HCEC 1CT (cell line): ENCODE data around the gene ANTXR2.
A peak's percentile ranks its signal among the peaks of the same experiment; 100 is the strongest.
"Not testable (repeated sequence)": the region's sequence is repeated elsewhere in the genome, so short reads cannot be mapped to it uniquely, and the experiment has no call there.

Experiments used
- DNase-seq: peaks from one replicate; pipeline ENCODE4 v3.0.0-alpha.2; 2017

ANTXR2 gene

DNA sequence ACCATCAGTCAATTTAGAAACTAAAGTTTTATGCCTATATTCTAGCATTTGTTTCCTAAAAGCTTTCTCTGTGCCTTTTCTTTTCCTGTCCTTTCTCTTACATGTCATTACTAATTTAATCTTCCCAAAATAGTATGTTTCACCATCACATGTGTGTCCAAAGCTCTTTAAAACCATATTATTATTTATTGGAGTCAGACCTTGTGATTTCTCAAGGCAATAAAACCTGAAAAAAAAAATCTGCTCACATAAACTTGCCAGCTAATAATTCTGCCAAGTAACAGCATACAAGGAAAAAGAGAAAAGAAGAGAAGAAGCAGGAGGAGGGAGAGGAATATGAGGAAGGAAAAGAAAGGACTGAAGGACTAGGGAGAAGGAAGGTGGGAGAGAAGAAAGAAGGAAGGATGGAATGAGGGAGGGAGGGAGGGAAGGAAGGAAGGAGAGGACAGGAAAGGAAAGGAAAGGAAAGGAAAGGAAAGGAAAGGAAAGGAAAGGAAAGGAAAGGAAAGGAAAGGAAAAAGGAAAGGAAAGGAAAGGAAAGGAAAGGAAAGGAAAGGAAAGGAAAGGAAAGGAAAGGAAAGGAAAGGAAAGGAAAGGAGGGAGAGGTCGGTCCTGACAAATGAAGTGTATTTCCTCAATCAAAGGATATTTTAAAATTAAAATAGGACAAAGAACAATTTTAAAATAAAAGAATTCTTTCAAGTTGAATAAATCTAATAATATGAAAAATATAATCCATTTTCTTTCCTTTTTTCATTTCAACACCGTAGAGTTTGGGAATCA, 57.4 kb downstream of the ANTXR2 start:
- no peak for DNase-seq

DNA sequence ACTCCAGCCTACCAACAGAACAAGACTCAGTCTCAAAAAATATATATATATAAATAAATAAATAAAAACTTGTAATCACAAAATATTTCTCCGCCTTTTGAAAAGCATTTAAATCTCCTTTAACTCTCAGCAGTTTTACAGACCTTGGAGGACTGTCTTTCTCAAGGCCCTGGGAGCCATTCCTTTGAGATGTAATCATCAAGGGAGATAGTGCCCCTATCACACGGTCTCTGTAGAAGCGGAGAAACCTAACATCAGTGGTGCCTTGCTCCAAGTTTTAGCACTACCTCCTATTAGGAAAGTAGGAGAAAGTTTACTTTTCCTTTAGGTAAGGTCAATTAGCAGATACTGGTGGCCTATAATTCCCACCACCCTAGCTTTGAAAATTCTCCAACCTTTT, 58.5 kb downstream of the ANTXR2 start:
- DNase-seq = no peak

DNA sequence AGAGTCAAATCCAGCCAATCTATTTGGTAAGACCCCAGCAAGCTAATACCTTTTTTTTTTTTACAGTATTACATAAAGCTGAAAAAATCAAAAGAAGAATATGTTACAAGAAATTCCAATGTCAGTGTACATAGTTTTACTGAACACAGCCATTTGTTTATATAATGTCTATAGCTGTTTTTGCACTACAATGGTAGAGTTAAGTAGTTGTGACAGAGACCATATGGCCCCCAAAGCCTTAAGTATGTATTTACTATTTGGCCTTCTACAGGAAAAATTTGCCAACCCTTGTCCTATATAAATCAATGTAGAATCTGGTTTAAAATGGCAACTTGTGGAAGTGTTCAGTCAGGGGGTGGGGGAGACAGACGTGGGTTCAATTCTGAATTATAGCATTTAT, 60.7 kb downstream of the ANTXR2 start:
- DNase-seq = no peak

DNA sequence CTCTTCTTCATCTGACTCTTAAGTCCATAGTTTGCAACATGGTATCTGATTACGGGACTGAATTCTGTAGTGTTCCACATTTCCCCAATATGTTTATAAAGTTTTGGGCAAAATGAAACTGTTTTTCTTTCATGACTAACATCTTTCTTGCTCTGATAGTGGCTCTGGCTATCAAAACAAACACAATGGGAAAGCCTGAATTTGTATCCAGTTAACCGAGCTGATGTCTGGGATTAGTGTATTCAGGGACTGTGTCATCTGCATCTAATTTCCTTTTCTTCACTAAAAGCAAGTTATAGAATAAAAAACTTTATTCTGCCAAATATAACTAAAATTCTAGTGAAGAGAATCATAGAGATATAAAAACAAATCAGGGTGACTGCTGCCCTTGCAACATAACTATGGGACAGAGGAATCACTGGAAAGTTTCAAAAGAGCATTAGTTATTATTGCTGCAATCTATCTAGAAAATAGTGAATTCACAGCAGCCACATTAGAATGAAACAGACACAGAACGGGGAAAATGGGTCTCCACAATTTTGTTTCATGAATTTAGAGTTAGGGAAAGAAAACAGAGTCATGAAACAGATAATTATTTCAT, 61.3 kb downstream of the ANTXR2 start:
- peak; percentile 50 for DNase-seq

DNA sequence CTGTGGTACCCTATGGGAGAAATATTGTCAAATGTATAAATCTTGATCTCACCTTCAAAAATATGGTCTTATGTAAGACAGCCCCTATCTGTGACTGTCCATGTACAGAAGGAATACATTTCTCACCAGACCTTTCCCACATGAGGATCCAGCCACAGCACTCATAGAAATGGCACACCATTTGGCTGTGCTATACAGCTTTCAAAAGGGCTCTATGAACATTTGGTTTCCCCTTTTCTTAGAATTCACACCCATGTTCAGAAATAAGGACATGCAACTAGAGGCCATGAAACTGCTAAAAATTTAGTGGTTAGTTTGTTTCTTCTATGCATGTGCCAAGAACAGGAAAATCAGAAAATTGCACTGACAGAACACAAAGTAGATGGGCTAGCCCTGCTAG, 62.7 kb downstream of the ANTXR2 start:
- no peak for DNase-seq

DNA sequence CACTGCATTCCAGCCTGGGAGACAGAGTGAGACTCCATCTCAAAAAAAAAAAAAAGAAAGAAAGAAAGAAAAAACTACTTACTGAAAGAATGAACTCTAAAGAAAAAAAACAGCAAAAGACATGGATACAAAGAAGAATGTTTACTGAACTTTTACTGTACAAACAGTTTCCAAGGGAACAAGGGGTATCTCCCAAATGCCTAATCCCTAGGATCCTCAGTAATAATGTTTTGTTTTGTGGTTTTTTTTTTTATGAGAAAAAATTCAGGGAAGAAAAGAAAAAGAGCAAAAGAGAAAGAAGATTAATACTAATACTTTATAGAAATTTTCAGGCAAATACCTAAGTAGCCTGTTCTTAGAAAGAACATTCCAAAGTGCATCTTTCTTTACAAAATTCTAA, 63.2 kb downstream of the ANTXR2 start:
- DNase-seq = no peak

DNA sequence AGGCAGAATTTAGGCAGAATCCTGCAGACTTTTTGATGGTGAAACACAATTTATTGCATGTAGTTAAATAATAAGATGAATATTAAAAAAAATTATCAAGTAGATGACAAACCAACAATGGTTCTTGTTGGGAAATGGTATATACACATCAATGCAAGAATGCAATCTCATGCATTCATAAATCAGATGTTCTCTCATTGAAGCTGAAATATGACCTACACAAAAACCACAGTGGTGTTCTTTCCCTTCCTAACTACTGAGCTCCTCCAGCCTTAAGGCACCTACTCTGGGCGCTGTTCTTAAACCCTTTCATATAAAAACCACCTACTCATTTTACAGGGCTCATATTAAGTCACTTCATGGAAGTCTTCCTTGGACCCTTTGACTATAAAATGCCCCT, 64.1 kb downstream of the ANTXR2 start:
- DNase-seq = no peak

DNA sequence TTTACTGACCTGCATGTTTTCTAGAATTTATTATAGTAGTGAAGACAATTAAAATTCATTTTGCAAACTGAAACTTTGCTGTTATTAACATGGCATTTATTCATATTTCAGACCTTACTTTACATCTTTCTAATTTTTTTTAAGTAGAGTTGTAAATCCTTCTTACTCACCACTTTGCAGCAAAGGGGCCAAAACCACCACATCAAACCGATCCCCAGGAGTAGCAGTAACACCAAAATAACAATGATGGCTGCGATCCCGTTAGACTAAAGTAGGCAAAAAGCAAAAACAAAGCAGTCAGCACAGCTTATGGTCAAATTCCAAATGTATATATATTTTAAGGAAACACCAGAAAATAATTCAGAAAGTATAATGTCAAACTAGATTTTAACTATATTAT, 64.7 kb downstream of the ANTXR2 start:
- DNase-seq = no peak

DNA sequence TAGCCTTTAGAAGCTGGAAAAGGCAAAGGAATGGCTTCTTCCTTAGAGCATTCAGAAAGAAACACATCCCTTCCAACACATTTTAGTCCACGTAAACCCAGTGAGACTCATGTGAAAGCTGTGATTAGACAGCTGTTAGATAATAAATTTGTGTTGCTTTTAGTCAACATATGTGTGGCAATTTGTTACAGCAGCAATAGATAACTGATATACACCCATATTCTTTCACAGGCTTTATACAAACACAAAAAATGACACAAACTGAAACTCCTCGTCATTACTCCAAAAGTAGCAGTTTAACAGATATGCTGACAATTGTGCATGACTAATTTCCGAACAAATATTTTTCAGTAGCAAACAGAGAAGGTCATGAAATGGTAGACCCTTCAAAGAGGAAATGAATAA, 65.3 kb downstream of the ANTXR2 start:
- no peak for DNase-seq

DNA sequence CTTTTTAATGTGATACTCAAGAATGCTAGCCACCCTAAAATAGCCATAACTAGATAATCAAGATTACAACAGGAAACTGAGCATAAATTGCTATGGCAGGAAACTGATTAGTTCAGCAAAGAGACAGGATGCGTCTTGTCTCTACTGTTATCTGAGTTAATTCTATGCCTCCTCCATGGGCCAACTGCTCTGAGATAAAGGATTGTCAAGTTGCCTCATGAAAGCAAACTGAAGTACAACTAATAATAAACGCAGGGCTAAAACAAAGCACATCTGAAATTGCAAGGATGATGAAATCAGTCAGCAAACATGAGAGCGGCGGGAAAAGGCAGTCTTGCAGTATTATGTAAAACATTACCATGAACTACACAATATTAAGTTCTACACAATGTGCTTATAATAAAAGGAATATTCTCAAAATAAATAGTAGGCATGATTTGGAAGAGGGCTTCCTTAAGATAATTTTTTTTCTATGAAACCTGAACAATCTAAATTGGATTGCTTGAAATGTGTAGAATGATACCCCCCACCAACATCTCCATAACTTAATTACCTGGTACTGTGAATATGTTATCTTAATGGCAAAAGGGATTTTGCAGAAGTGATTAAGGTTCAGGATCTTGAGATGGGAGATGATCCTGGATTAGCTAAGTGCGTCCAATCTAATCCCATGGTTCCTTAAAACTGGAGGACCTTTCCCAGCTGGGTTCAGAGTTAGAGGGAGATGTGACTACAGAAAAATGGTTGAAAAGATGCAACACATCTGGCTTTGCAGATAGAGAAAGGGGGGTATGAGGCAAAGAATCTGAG, 65.9 kb downstream of the ANTXR2 start:
- no peak for DNase-seq

DNA sequence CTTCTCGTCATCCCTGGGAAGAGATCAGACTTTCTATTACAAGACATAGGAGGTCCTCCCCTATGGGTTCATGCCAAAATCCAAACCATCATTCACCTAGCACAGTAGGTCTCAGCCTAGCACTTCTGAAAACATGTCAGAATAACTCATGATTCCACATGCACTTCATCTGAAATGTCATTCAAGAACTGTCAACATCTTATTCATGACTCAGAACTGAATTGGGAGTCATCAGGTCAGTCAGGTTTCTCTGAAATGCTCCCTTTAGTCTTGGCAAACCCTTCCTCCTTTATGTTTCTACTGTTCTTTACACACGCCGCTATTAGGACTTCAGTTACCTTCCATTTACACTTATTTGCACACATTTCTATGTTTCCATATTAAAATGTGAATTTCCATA, 67.2 kb downstream of the ANTXR2 start:
- DNase-seq = peak; percentile 41

DNA sequence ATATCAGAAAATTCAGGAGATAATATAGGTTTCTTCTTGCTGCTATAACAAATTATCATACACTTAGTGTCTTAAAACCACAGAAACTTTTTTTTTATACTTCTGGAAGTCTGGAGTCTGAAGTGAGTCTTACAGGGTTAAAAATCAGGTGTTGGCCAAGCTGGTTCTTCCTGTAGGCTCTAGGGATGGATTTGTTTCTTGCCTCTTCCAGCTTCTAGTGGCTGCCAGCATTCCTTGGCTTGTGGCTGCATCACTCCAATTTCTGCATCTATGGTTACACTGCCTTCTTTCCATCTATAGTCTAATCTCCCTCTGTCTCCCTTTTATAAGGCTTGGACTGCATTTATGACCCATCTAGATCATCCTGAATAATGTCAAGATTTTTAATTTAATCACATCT, 68.7 kb downstream of the ANTXR2 start:
- no peak for DNase-seq

DNA sequence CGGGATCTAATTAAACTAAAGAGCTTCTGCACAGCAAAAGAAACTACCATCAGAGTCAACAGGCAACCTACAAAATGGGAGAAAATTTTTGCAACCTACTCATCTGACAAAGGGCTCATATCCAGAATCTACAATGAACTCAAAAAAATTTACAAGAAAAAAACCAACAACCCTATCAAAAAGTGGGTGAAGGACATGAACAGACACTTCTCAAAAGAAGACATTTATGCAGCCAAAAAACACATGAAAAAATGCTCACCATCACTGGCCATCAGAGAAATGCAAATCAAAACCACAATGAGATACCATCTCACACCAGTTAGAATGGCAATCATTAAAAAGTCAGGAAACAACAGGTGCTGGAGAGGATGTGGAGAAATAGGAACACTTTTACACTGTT, 70.5 kb downstream of the ANTXR2 start:
- not testable (repeated sequence) for DNase-seq

DNA sequence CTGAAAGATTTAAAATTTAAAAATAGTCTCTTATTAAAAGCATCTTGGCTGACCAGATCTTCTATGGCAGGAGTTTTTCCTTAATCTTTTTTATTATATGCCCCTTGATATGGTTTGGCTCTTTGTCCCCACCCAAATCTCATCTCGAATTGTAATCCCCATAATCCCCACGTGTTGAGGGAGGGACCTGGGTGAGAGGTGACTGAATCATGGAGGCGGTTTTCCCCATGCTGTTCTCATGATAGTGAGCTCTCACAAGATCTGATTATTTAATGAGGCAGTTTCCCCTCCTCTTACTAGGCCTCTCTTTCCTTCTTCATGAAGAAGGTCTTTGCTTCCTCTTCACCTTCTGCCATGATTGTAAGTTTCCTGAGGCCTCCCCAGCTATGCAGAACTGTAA, 74.0 kb downstream of the ANTXR2 start:
- not testable (repeated sequence) for DNase-seq

DNA sequence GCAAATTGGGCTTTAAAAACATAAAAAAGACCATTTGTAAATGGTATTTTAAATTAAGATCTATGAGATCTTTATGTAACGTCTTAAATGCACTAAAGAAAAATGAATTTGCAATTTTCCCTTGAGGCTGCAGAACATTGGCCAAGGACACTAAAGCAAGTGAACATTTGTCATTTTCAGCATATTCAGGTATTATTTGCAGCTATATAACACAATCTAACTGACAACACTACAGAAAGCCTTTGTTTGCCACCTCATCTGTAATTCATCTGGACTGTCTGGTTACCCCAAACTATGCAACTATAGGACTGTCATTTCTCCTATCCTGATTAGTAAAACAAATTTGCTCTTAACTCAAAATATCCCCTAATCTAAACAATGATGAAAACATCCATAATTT, 74.8 kb downstream of the ANTXR2 start:
- DNase-seq = no peak

DNA sequence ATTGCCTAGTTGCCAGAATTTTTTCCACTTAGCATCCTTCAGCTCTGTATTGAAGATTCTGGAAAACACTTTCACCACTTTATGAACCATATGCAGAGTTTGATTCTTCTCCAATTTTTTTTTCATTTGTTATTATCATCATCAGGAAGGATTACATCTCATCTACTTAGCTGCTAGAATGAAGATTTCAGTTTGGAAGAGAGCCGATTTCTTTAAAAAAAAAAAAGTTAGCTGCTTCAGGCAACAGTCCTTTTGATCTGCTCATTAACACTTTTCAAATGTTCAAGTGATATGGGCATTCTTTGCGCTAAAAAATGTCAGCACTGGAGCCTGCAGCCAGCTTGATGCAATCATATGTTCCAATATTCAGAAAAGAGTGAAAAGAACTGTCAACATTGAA, 76.2 kb downstream of the ANTXR2 start:
- no peak for DNase-seq

DNA sequence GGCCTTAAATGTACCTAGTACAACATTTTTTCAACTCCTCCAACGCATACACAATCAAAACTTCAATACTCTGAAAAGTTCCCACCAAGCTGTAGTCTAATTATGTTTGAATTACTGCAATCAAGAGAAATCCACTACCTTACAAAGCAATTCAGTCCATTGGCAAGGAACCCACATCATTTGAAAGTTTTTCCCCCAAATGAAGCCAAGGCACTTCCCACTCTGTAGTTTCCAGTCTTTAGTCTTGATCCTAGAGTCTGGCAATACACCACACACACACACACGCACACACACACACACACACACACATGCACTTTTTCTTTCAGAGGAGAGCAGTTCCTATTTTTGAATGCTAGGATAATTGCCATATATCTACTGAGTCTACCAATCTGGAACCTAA, 79.6 kb downstream of the ANTXR2 start:
- no peak for DNase-seq

DNA sequence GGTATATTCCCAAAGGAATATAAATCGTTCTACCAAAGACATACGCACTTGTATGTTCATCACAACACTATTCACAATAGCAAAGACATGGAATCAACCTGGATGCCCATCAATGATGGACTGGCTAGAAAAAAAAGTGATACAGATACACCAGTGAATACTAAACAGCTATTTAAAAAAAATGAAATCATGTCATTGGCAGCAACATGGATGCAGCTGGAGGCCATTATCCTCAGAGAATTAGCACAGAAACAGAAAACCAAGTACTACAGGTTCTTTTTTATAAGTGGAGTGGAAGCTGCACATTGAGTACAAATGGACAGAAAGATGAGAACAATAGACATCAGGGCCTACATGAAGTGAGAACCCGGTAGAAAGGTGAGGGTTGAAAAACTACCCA, 81.4 kb downstream of the ANTXR2 start:
- DNase-seq = no peak

DNA sequence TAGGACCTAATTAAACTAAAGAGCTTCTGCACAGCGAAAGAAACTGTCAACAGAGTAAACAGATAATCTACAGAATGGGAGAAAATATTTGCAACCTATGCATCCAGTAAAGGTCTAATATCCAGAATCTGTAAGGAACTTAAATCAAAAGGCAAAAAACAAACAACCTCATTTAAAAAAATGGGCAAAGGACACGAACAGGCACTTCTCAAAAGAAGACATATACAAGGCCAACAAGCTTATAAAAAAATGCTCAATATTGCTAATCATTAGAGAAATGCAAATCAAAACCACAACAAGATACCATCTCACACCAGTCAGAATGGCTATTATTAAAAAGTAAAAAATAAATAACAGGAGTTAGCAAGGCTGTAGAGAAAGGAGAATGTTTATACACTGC, 81.9 kb downstream of the ANTXR2 start:
- DNase-seq = not testable (repeated sequence)

DNA sequence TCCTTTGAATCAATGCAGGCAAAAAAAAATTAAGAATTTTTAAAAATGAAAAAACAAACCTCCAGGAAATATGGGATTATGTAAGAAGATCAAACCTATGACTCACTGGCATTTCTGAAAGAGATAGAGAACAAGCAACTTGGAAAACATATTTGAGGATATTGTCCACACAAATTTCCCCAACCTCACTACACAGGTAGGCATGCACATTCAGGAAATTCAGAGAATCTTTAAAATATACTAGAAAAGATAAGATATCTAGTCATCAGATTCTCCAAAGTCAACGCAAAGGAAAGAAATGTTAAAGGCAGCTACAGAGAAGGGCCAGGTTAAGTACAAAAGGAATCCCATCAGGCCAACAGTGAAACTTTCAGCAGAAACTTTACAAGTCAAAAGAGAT, 85.6 kb downstream of the ANTXR2 start:
- peak; percentile 8 for DNase-seq

DNA sequence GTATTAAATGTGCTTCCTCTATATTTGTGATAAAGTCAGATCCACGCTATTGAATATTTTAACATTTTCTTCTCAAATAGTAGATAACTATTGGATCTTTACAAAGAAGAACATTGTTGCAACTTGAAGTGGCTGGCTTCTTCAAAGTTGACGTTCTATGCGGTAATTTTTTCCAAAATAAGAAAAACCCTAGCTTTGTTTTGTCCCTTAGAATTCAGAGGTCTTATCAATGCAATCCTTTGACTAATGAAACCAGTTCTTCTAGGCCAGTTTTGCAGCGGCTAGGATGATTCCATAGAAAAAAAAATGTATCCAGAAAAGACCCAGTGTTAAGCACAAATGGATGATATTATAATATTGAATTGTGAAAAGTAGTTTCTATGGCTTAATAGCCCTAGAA, 89.6 kb downstream of the ANTXR2 start:
- no peak for DNase-seq

DNA sequence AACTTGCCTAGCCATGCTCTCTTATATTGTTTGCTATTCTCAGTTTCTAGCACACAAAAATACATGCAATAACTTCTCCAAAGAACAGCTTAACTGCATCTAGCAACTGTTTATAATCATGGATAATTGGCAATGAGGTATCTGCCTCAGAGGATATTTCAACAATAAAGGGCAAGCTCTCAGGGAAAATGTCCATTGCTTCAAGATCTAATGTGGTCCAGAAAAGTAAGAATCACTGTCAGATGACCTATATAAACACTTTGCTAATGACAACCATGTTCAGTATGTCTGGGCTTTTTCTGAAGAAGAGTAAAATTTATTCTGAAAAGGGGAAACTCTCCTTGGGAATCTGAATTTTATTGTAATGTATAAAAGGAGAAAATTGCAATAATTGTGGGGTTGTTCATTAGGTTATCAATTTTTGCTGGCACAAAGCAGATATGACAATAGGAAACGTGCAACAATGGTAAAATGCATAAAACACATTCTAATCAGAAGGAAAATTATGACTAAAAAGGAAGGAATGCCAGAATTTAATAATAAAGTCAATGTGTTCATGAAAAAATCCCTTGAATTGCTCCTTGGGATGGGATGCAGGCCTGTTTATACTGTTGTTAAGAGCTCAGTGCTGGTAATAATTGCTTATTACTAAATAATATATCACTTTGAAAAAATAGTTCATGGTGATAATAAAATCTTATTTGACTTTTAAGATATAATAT, 90.3 kb downstream of the ANTXR2 start:
- no peak for DNase-seq

DNA sequence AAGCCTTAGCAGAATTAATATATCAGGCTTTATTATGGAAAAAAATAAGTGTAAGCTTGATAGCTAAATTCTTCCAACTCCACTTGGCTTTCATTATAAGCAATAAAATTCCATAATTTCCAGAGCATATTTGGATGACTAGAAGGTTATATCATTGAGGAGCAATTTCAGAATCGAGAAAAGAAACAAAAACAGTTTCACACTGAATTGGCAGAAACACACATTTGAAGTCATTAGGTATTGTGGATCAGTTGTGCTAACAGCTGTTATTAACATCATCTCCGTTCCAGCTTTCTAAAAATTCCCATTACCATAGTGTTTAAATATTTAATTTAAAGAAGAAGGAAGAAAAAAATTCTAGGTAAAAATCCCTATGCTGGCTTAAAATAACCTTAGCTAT, 92.6 kb downstream of the ANTXR2 start:
- DNase-seq = no peak
